Measurements from ENCODE around the gene CCL16.
"Not testable (repeated sequence)": the region's sequence is repeated elsewhere in the genome, so short reads cannot be mapped to it uniquely, and the experiment has no call there.

Gene CCL16

DNA sequence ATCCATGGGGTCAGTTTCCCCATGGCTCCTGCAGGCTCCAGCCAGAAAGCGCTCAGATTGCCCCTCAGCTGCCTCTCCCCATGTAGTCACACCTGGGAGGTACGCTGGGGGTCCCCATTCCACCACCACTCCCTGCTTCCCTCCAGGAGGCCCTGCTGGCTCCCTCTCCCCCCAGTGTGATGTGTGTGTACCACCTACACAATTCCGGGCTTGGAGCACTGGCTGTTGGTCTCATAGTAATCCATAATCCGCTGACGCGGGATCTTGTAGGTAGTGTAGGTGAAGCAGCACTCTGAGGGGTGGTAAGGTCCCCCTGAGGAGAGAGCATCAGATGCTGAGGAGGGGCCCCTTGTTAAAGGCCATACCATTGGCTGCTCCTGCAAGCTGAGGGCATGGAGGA is 2.8 kb upstream of the CCL16 start:
- DNase-seq: no peak

- DNase-seq: no peak
Measured at GRCh38 chr17:35982409-35983191, 1.3 kb upstream of the CCL16 start.

- DNase-seq: no peak
Measured at GRCh38 chr17:35981908-35982330, 622 bp upstream of the CCL16 start.

DNA sequence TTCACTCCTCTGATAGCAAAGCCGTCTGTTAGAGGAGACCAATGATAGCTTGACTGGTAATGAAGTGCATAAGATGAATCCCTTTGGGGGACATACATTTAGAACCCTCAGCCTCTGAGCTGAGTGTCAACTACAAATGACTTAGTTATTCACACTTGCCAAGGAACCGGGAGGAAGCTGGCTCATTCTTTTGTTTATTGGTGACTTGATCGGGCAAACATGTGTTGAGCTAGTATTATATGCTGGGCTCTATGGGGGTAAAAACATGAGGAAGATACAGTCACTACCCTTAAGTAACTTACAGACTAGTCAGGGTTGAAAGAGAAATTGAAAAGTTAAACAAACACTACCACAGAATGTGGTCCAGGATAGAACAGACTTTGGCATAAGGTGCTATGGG is 3.0 kb downstream of the CCL16 start:
- DNase-seq: peak; percentile 29

DNA sequence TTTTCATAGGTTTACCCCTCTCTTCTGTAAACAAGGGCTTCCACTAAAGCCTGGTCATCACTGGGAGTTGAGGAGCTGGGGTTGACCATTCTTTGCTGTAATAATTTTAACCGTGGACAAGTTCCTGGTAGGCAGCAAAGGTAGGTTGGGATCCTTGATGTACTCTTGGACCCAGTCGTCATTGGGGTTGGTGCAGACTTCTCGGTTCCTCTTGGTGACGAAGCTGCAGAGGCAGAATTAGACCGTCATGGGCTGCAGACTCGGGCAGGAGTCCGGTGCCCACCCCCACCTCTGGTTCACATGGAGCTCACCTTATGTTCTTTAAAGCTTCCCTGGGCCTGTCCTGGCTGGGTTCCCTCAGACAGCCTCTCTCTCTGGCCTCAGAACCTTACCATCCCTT is 3.8 kb downstream of the CCL16 start:
- no peak for DNase-seq

GRCh38 chr17:35973333-35974260 is 7.7 kb downstream of the CCL16 start:
- DNase-seq: no peak

- no peak for DNase-seq
Measured at GRCh38 chr17:35972945-35973332, 8.4 kb downstream of the CCL16 start.

DNA sequence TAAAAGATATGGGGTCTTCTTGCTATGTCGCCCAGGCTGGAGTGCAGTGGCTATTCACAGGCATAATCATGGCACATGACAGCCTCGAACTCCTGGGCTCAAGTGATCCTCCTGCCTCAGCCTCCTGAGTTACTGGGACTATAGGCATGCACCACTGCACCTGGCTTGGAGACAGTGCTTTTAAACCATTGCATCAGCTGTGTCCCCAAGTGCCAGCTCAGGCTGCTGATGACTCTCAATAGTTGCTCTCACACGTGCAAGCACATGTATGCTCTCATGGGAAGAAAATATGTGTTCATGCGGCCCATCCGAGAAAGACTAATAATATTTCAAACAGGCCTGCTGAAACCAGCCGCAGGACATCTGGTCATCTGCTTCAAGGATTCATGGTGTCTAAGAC is 8.8 kb downstream of the CCL16 start:
- no peak for DNase-seq

DNA sequence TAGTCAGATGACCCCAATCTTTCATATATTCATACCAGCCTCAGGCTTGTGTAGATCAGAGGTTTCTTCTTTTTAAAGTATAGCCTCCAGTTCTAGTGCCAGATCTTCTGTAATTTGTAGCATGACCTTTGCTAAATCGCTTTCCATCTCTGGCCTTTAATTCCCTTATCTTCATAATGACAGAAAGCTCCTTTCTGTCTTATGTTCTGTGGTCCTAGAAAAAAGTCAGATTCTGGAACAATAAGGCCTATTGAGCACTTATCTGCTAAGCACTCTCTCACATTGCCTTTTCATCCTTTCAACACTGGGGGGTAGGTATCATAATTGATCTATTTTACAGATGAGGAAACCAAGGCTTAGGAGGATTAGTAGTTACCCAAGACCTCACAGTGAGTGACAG is 9.2 kb downstream of the CCL16 start:
- no peak for DNase-seq

DNA sequence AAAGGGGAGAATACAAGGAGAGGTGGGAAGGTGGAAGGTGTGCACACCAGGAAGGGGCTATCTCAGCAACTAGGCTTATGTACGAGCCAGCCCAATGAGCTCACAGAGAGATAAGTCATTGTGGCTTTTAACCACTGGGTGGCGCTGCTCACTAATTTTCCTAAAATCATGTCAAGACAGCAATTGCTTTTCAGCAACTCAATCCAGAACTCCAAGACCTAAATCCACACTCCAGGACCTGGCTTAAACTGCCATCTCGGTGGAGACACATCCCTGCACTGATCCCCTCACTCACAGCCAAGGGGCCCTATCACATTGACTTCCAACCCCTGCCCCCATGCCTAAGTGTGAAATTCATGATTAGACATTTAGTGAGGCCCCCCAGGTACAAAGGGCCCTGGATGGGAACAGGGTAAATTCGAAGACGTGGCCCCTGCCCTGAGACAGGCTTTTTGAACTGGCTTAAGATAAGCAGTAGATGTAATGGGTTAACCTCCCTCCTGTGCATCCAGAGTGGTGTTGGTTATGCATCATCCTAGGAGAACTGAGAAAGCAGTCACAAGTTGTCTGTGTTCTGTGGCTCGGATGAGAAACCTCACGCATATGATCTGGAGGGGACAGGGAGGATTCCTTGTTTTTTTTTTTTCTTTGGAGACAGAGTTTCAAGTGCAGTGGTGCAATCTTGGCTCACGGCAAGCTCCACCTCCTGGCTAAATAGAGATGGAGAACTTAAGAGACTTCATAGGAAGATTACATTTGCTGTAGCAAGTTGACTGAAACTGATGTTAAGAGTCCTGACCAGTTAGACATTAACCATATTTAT is 11.5 kb downstream of the CCL16 start:
- peak; percentile 82 for DNase-seq

GRCh38 chr17:35968520-35969054 is 12.7 kb downstream of the CCL16 start:
- no peak for DNase-seq

DNA sequence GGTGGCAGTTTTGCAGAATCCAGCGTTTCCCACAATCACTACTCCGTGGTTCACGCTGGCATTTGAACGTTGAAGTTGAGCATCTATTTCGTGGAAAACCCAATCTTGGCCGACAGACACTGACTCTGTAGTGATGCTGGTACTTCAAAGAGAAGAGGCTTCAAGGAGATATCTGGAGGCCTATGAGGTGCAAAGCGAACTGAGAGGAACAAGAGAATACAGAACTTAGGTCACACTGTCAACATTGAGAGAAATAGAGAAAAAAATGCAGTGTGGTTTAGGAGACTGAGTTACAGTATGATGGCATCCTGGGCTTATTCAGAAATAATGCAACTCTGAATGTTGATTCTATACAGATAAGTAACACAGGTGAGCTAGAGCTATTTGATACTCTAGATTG is 16.0 kb downstream of the CCL16 start:
- no peak for DNase-seq

GRCh38 chr17:35963663-35964062 is 17.6 kb downstream of the CCL16 start:
- no peak for DNase-seq

GRCh38 chr17:35953720-35954119 is 27.6 kb downstream of the CCL16 start:
- no peak for DNase-seq

- no peak for DNase-seq
Measured at GRCh38 chr17:35949401-35949800, 31.9 kb downstream of the CCL16 start.

GRCh38 chr17:35948092-35948491 is 33.2 kb downstream of the CCL16 start:
- no peak for DNase-seq

GRCh38 chr17:35947156-35947585 is 34.1 kb downstream of the CCL16 start:
- peak; percentile 63 for DNase-seq

DNA sequence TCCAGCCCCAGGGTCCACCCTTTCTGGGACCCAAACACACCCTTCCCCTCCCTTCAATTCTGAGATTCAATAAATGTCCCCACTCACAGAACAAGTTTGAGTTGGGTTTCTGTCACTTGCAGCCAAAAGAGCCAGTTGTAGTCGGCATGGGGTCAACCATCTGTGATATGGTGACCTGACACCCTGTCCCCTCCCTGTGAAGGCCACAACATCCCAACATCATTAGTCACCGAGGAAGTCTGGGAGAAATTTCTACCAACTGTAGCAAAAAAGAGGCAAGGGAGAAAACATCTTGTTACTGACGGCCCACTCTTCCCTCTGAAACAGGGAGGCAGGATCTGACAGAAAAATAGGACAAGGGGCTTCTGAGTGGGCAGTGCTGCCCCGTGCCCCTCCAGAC is 37.1 kb downstream of the CCL16 start:
- no peak for DNase-seq

- DNase-seq: no peak
Measured at GRCh38 chr17:35943537-35943936, 37.8 kb downstream of the CCL16 start, which contains the start of gene LYZL6. LYZL6 (minus strand) TSS chr17:35943713; CDS start chr17:35939356, 4,357 bp downstream.

DNA sequence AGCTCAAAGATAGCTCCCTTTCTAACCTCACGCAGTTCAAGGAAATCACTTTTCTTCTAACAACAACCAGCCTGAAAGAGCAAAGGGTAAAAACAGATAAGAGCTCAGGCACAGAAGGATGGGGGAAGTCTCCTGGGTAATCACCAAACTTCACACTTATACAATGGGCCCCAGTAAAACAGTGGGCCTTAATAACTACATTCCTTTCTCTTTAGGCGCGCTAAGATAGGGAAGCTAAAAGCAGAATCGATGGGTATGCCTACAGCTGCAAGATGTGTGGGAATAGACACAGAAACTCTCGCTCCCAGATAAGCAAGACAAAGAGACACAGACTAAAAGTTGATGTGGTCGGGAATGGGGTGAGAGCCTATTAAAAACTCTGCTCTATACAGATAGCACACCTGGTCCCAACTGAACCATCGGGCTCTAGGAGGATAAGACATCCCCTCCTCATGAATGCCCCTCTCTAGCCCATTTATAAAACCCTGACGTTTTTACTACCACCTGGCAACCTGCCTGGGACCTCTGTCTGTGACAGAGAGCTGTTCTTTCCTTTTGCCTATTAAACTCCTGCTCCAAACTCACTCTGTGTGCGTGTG is 38.6 kb downstream of the CCL16 start:
- DNase-seq: peak; percentile 8

- not testable (repeated sequence) for DNase-seq
Measured at GRCh38 chr17:35938492-35938891, 42.8 kb downstream of the CCL16 start.

GRCh38 chr17:35936063-35936462 is 45.2 kb downstream of the CCL16 start:
- DNase-seq: no peak
